Ishikawa (cell line): Measurements from ENCODE around the gene ZDHHC24.

Experiments
- EGR1 ChIP-seq: IDR thresholded peaks from 2 replicates; pipeline ENCODE4 v1.6.1; 2012
- REST ChIP-seq: IDR thresholded peaks from 2 replicates; pipeline ENCODE4 v1.6.1; 2012; ENCODE audit warnings: low read depth, mild to moderate bottlenecking

GRCh38 chr11:66547662-66548009 is 1.8 kb upstream of the ZDHHC24 start:
- TF ChIP-seq REST, result no peak
- no peak for TF ChIP-seq EGR1
